ENCODE results near the gene TACR3.
"Not testable (repeated sequence)": the region's sequence is repeated elsewhere in the genome, so short reads cannot be mapped to it uniquely, and the experiment has no call there.

The TACR3 gene

GRCh38 chr4:103648541-103648940 is 71.2 kb downstream of the TACR3 start:
- DNase-seq (ENCODE audit: low spot score), result no peak
- TF ChIP-seq CTCF (conservative IDR thresholded peaks at IDR 0.05; ENCODE audit: low read depth), result no peak
- no peak overlapping the region for H3K27ac ChIP-seq
- ChIA-PET CTCF (no interaction called here), POLR2A (ENCODE audit: low non-redundant PET) (no interaction called here)

GRCh38 chr4:103645991-103646390 is 73.8 kb downstream of the TACR3 start:
- ChIA-PET POLR2A (ENCODE audit: low non-redundant PET) (no interaction called here), CTCF (no interaction called here)
- no peak overlapping the region for H3K27ac ChIP-seq
- no peak for TF ChIP-seq CTCF (conservative IDR thresholded peaks at IDR 0.05; ENCODE audit: low read depth)
- DNase-seq (ENCODE audit: low spot score), result no peak

GRCh38 chr4:103634236-103634635 is 85.5 kb downstream of the TACR3 start:
- CTCF ChIA-PET, result interaction anchor here (1.0 kb wide), 1 partner anchor 152 kb away, joined by 4 read pairs; no protein-coding TSS in a partner anchor
- POLR2A ChIA-PET (ENCODE audit: low non-redundant PET), result no interaction called here
- no peak for TF ChIP-seq CTCF (conservative IDR thresholded peaks at IDR 0.05; ENCODE audit: low read depth)
- peak; percentile 1 for DNase-seq (ENCODE audit: low spot score)
- no peak overlapping the region for H3K27ac ChIP-seq

- no peak for TF ChIP-seq CTCF (conservative IDR thresholded peaks at IDR 0.05; ENCODE audit: low read depth)
- DNase-seq (ENCODE audit: low spot score), result no peak
- ChIA-PET POLR2A (ENCODE audit: low non-redundant PET) (no interaction called here), CTCF (no interaction called here)
- H3K27ac ChIP-seq, result no peak overlapping the region
Measured at GRCh38 chr4:103626296-103626695, 93.5 kb downstream of the TACR3 start.

- ChIA-PET POLR2A (ENCODE audit: low non-redundant PET) (no interaction called here), CTCF (interaction anchor here (0.7 kb wide), 1 partner anchor 941 kb away, joined by 3 read pairs; no protein-coding TSS in a partner anchor)
- no peak for TF ChIP-seq CTCF (conservative IDR thresholded peaks at IDR 0.05; ENCODE audit: low read depth)
- no peak overlapping the region for H3K27ac ChIP-seq
- DNase-seq (ENCODE audit: low spot score), result no peak
Measured at GRCh38 chr4:103591841-103592240, 127.9 kb downstream of the TACR3 start.

GRCh38 chr4:103567591-103567990 is 152.2 kb downstream of the TACR3 start:
- TF ChIP-seq CTCF (conservative IDR thresholded peaks at IDR 0.05; ENCODE audit: low read depth), result no peak
- H3K27ac ChIP-seq, result no peak overlapping the region
- ChIA-PET CTCF (no interaction called here), POLR2A (ENCODE audit: low non-redundant PET) (no interaction called here)
- DNase-seq (ENCODE audit: low spot score), result no peak

GRCh38 chr4:103559178-103559577 is 160.6 kb downstream of the TACR3 start:
- CTCF ChIA-PET; POLR2A ChIA-PET (ENCODE audit: low non-redundant PET); DNase-seq (ENCODE audit: low spot score); H3K27ac ChIP-seq: not testable (repeated sequence)
